Activated CD8-positive, alpha-beta memory T cell treated with anti-CD3 and anti-CD28 coated beads for 24 hours (primary cell): ENCODE measurements around the gene HOXC9.

ENCODE experiments used
- DNase-seq: peaks from one replicate; pipeline ENCODE4 v3.0.0-alpha.2; 2020

The HOXC9 gene

DNA sequence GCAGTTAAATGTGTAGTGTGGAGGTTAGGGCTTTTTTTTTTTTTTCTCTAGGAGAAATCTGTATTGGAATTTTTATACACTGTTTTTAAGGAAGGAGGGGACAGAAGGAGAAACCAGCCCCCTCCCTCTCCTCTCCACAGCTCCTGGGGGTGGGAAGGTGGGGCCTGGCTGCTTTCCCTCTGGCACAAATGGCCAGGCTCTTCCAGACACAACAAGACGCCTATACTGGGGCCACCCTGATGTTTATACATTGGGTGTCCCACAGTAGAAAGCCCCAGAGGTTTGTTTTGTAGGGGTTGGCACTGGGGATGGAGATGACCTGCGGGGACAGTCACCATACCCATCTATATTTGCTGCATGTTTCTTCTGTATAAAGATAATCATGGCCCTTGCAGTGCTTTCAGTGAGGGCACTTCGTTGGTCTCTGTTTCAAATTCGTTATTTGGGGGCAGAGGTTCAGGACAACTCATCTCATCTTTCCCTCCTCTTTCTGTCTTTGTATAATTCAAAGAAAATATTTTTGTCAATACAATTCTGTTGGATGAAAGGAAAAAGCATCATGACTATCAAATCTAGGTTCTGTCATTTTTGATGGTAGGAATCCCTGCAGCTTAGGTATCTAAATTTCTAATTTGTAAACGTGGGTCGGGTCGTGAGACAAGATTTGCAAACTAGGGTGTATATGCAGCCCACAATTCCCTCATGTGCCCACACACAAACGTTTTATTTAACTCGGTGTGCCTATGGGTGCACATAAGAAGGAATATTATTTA, 23.0 kb upstream of the HOXC9 start:
- no peak for DNase-seq

DNA sequence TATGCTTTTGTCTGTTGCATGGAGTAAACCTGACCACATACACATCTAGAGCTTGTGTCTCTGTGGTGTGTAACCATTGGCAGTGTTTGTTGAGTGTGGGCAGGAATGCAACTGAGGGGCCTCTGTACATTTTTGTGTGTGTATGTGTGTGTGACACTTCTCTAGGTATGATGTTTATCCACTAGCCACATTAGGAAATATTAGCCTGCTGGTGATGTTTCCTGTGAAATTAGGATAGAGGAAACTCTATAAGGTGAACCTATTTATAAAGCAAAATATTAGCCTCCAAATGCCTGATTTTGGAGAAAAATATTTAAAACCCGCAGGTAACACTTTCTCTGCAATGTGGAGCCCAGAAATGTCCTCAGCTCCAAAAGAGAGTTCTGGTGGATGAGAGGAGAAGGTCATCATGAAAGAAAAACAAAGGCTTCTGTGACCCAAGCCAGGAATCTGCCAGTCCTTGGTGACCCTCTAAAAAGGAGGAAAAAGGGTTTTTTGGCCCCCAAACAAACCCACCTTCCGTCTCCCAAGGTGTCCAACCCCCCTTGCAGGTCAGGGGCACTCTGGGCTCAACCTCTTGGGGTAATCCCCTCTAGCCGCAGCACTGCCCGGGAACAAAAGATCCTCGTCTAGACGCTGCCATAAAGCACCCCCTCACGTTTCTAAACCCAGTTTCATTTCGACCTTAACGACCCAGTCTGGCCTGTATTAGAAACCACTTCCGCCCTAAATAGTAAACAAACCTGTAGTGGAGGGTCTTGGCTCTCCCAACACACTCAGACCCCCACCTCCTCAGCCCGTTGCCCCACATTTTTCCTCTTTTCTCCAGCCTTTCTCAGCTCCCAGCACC, 22.1 kb upstream of the HOXC9 start:
- DNase-seq: no peak

DNA sequence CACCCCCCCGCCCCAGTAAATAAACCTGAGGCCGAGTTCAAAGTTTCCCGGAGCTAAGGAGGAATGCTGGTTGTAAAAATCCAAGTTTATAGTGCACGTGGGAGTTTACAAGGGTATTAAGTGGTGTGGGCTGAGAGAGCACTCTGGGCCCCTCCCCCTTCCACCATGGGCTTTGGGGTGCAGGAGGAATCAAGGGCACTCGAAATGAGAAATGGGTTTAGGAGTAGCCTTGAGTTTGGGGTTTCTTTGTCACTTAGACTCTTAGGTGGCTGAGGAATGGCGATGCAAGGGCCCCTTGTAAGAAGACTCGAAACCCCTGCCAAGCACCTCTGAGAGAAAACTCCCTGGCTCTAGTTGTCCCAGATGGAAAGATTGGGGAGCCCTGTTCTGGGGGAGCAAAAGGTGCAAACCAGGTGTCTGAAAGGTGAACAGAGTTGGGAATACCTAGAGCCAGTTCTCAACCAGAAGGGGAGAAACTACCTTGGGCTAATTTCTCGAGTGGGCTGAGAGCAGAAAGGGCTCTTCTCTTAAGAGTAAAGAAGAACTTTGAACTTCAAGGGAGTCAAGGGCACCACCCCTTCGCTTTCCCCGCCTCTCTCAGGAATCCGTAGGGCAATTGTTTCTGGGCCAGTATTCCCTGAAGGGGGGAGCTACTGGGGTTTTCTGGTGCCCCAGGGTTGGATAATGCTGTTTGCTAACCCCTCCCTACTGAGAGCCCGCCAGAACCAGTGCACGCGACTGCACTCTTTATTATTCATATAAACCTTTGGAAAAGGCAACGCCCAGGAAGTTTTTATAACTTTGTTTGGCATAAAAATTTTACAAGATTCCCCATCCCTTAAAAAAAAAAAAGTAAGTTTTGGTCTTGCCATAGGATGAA, 21.2 kb upstream of the HOXC9 start:
- DNase-seq: no peak

DNA sequence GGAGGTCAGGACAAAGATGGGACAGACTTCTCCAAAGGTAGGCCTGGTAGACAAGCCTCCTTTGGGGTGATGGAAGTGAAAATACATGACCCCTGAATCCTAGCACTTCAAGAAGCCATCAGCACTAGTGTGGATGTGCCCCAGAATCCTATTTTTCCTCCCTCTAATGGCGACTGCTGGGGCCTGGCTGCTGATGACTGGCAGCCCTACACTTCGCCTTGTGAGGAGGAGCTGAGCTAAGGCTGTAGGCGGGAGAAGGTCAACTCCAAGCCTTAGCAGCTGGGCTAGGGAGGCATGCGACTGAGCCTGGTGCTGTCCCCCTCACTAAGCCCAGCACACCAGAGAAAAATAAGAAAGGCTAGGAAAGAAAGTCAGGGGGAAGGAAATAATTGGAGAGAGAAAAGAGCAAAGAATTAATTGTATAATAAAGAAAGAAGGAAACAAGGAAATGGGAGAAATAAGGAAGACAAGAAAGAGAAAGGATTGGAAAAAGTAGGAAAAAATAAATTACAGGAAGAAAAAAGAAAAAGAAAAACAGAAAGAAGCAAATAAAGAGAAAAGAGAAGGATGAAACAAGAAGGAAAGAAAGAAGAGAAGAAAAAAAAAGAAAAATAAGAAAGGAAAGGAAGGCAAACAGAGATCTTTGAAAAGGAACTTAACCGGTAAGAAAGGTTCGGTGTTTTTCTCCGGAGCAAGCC, 19.7 kb upstream of the HOXC9 start:
- DNase-seq: no peak

DNA sequence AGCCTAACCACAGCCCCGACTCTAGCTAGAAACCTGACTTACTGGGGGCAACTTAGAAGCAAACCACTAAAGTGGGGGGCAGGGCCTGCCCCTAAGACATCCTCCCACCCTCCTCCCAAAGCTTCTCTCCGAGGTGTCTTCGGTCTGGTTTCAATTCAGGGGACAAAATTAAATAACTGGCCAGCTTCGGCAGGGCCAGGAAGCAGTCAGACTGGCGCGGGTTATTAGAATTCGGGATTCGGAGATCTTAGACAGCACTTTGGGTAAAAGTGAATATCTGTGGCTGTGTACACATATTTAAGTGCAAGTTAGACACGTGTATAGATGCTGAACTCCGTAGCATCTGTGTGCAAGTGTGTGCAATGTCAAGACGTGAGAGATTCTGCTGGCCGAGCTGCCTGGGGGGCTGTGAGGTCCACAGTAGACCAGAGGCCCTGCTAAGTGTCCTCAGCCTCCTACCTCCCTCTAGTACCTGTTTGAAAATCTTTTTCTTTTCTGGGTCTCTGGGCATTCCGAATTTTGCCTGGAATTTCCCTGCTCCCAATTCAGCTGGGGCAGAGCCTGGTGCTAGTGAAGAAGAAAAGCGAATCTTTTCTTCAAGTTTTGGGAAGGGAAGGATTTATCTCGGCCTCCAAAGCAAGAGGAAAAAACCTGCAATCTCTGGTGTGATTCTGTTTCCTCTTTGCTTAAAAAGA, 19.0 kb upstream of the HOXC9 start:
- no peak for DNase-seq

DNA sequence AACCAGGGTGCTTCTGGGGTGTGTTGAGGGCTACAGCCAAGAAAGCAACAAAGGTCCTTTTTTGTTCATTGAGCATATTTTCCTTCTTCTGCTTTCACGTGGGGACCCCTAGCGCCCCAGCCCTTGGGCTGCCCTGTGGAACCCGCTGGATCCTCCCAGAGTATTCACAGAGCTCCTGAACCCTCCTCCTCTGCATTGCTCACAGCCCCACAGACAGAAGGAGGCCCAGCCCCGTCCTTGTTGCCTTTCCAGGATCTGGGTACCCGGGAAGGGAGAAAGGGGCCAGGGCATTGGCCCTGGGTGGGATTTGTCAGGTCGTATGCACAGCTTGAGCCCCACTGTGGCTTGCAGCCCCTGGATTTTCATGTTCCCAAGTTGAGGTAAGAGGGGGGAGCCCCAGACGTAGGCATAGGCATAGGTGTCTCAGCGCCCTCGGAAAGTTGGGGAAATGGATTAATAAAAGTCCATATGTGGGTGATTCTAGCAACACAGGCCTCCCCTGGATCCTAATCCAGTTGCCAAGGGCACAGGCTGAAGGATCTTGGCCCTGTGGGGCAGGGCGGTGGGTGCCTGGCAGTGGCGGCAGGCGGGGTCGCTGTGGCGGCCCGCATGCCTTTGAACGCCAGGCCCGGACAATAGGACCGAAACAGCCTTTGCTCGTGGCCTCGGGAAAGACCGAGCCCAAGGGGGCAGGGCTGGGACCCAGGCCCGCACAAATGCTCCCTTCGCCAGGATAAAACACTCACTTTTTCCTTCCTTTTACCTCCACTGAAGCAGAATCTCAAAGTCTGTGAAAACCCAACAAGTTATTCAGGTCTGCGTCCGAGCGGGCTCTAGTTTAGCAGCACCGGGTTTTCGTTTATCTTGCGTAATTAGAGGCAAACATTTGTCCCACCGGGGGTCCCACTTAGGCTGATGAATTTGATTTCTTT, 18.1 kb upstream of the HOXC9 start:
- no peak for DNase-seq

DNA sequence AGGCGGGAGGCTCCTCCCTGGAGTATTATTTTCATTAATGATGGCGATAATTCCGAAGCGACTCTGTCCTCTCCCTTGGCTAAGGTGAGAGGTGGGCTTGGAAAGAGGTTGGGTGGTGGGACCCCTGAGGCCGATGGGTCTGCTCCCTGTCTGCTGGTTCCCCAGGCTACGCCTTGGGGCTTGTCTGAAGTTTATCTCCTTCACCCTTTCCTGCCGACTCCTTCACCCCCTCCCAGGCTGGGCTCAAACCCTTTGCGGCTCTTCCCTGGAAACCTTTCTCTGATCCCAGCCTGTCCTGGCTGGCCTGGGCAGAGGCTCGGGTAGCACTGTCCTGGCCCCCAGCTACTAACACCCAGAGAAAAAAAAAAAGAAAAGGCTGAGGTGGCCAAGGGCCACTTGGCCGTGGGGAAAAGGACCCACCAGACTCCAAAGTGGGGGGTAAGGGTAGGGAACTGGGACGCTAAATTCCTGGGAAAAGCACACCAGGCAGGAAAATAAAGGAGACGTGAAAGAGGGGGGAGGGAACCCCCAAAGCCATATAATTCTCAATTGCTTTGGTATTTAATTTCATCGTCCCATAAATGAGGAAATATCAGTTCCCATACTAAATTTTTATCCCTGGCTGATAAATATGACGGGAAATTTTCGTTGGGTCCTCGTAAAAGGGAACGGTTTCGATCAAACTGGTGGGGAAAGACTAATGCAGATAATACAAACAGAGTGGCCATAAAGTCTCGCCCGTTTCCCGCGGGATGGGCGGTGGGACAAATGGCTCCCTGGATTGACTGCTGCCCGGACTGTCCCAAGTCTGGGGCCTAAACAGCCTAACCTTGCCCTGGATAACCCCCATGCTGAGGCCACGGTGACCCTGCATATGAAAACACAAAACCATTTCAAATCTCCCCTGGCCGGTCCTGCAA, 17.1 kb upstream of the HOXC9 start:
- no peak for DNase-seq

DNA sequence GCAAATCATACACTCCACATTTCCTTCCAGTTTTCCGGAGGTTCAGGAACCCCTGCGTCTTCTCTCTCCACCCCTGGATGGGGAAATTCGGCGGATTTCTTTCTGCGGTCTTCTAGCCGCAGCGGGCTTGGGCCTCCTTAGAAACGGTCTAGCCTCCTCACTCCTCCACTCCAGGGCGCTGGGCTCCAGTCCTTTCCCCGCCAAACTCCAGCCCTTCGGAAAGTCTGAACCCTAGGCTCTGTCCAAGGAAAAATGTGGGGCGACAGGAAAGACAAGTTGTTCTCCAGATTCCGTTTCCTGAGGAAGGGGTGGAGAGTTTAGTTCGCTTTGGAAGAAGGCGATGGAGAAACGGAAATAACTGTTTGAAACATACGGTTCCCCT, 16.4 kb upstream of the HOXC9 start:
- no peak for DNase-seq

DNA sequence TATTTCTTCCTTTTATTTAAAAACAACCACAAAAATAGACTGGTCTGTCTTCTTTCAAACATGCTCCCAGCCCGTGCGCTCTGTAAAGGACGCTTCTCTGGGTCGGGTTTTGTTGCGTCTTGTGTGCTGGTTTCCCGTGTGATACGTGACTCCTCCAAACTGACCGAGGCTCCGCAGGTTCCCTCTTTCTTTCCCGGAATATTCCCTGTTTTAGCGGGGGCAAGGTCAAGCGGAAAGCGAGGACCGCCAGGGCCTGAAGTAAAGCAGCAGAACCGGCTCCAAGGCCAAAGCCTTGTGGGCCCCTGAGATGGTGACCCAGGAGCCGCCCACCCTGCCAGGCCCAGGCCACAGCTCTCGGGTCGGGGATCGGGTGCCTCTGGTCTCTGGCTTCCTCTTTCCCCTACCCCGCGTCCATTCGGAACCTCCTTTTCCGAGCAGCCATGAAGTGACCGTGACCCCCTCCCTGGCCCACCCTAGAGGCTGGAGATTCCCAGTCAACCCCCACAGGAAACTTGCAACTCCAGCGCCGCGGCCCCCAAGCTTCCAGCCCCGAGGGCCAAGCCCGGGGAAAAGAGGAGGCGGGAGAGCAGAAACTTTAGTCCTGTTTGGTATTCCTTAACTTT, 15.9 kb upstream of the HOXC9 start:
- DNase-seq: no peak

DNA sequence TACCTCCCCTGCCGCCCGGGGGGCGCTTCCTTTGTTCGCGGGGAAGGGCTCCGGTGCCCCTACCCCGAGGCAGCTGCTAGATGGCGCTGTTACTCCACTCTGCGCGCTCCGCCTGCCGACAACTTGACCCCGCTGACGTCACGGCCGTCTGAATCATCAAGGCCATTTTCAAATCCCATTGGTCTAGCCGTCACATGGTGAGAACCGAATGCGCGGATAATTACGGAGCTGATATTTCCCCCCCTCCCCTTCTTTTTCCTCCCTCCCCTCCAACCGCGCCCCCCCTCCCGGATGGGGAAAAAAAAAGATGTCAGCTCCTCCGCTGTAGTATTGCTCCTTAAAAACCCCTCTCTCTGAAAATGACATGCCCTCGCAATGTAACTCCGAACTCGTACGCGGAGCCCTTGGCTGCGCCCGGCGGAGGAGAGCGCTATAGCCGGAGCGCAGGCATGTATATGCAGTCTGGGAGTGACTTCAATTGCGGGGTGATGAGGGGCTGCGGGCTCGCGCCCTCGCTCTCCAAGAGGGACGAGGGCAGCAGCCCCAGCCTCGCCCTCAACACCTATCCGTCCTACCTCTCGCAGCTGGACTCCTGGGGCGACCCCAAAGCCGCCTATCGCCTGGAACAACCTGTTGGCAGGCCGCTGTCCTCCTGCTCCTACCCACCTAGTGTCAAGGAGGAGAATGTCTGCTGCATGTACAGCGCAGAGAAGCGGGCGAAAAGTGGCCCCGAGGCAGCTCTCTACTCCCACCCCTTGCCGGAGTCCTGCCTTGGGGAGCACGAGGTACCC, 14.9 kb upstream of the HOXC9 start, which contains the start of gene HOXC10:
Gene HOXC10 (plus strand): TSS at position 246 of the 791 bp plus-strand sequence. CDS start 114 bp downstream, at position 360.
- peak; percentile 88 for DNase-seq

DNA sequence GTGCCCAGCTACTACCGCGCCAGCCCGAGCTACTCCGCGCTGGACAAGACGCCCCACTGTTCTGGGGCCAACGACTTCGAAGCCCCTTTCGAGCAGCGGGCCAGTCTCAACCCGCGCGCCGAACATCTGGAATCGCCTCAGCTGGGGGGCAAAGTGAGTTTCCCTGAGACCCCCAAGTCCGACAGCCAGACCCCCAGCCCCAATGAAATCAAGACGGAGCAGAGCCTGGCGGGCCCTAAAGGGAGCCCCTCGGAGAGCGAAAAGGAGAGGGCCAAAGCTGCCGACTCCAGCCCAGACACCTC, 14.3 kb upstream of the HOXC9 start:
- no peak for DNase-seq

DNA sequence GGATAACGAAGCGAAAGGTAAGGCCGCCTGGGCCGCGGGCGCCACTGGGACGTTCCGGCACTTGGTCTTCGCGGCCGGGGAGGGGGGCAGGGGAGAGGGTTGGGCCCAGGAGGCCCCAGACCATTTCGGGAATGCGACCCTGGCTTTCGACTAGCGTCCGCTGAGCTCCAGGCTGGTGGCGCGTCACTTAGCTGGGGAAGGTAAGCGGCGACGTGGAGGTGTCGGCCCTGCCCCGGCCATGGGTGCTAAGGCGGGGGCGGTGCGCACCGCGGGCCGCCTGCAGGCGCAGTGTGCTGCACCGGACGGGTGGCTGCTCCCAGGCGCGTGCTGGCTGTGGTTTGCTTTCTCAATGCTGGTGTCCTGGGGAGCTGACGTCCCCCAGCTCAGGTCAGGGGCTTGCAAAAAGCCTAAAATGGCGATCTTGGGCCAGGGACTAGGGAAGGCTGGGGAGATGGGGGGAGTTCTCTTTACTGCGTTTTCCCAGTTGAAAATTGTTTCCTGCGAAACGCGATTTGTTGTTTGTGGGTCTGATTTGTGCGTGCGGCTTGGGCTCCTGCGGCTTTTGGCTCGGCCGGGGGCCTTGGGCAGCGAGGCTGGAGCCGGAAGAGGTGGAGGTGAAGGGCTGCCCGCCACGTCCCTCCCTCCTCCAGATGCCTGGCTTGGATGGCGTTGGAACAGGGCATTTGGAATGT, 13.8 kb upstream of the HOXC9 start:
- no peak for DNase-seq

DNA sequence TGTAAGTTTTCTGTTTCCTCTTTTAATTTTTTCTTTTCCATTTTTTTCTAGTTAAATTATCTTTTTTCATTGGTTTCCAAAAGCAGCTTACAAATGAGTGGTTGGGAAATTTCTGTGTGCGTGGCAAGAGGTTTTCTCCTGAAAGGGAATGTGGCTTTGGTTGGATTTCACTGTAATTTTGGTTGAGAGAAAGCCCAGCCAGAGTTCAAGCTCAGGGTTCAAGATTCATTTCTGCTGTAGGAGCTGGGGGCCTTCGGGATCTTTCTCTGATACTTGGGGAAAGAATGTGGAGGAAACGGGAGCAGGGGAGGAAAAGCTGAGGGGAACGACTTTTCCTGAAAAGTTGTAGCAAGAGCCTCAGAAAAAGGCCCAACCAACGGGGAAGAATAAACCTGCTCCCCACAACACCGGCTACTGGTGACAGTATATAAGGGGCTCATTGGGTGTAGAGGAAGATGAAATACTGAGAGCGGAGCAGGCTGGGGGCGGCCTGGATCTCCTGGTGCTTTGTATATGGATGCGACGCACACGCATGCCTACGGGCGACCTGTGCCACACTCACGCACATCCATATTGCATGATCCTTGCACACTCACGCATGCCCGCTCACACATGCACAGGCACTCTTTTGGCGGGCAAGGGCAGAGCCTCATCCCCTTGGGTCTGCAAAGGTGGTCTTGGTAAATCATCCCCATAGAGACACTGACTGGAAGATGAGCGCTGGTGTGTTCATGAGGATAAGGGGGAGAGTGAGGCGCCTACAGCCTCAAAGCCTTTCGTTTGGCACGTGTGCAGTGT, 13.1 kb upstream of the HOXC9 start:
- no peak for DNase-seq

DNA sequence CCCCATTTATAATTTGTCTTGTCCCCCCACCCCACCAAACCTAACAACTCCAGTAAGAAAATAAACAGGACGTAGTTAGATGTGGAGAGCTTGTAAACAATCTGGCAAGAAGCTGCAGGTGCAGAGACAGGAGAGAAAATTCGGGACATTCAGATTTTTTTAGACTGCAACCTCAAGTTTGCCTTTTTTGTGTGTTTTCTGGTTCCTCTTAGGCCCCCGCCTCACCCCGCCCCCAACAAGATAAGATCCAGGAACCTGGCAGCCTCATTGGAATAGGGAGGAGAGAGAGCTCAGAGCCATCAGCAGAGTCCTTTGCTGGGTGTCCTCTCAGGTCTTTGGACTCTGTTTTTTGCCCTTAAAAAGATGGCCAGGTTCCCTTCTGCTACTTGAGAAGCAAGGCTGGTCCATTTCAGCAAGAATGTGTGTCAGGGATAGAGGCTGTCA, 12.2 kb upstream of the HOXC9 start:
- DNase-seq: no peak

DNA sequence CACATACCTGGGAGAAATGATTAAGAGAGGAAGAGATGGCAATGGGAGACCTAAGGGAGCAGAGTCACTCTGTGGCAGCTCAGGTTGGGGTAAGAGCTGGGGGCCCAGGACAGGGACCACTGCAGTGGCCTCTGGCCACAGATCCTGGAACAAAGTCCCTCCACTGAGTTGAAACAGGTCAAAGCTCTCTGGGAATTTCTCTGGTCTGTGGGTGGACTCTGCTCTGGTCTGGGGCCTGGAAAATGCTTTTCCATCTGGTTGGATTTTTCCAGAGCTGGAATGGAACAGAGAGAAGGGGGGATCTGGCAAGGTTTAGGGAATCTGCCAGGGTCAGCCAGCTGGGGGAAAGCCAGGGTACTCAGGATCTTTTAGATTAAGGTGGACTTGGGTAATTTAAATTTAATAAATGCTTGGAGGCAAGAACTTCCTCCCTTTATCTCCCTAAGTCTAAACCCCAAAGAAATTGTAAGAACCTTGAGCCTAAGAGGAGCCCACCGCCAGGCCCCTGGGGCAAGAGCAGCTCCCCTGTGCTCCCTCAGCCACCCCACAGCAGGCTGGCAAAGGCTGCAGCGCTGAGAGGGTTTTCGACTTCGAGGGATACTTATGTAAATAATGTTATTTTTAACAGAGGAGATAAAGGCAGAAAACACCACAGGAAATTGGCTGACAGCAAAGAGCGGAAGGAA, 11.3 kb upstream of the HOXC9 start:
- no peak for DNase-seq
